HL-60 (cell line): ENCODE measurements around the gene KIAA0586.
"Not testable (repeated sequence)": the region's sequence is repeated elsewhere in the genome, so short reads cannot be mapped to it uniquely, and the experiment has no call there.

ENCODE experiments used
- CTCF ChIP-seq: IDR thresholded peaks from one replicate; pipeline ENCODE4 v1.5.1; 2011; ENCODE audit warnings: low read length, control low read depth, inconsistent platforms; ENCODE audit not compliant: insufficient read depth
- GABPA ChIP-seq: IDR thresholded peaks from 2 replicates; pipeline ENCODE4 v1.6.1; 2012; ENCODE audit warnings: low read depth
- POLR2AphosphoS5 ChIP-seq: IDR thresholded peaks from 2 replicates; pipeline ENCODE4 v1.6.1; 2012; ENCODE audit warnings: low read depth
- TF ChIP-seq, protein P1 (sequence below): IDR thresholded peaks from 2 replicates; pipeline ENCODE4 v1.6.1; 2012; ENCODE audit warnings: low read depth; ENCODE audit not compliant: insufficient replicate concordance

GRCh38 chr14:58525691-58526090, 98.2 kb downstream of the KIAA0586 start:
- TF ChIP-seq CTCF, POLR2AphosphoS5, GABPA: not testable (repeated sequence)
- TF ChIP-seq, protein P1, sequence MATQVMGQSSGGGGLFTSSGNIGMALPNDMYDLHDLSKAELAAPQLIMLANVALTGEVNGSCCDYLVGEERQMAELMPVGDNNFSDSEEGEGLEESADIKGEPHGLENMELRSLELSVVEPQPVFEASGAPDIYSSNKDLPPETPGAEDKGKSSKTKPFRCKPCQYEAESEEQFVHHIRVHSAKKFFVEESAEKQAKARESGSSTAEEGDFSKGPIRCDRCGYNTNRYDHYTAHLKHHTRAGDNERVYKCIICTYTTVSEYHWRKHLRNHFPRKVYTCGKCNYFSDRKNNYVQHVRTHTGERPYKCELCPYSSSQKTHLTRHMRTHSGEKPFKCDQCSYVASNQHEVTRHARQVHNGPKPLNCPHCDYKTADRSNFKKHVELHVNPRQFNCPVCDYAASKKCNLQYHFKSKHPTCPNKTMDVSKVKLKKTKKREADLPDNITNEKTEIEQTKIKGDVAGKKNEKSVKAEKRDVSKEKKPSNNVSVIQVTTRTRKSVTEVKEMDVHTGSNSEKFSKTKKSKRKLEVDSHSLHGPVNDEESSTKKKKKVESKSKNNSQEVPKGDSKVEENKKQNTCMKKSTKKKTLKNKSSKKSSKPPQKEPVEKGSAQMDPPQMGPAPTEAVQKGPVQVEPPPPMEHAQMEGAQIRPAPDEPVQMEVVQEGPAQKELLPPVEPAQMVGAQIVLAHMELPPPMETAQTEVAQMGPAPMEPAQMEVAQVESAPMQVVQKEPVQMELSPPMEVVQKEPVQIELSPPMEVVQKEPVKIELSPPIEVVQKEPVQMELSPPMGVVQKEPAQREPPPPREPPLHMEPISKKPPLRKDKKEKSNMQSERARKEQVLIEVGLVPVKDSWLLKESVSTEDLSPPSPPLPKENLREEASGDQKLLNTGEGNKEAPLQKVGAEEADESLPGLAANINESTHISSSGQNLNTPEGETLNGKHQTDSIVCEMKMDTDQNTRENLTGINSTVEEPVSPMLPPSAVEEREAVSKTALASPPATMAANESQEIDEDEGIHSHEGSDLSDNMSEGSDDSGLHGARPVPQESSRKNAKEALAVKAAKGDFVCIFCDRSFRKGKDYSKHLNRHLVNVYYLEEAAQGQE, result not testable (repeated sequence)
